GM21717 (cell line): ENCODE measurements around the gene ABLIM2.

Experiments used
- ATAC-seq: cut with Tn5 transposase; IDR thresholded peaks from one replicate; pipeline ENCODE4 v1.9.1; 2021; ENCODE audit warnings: mild to moderate bottlenecking, moderate library complexity; ENCODE audit not compliant: unreplicated experiment

Gene ABLIM2

DNA sequence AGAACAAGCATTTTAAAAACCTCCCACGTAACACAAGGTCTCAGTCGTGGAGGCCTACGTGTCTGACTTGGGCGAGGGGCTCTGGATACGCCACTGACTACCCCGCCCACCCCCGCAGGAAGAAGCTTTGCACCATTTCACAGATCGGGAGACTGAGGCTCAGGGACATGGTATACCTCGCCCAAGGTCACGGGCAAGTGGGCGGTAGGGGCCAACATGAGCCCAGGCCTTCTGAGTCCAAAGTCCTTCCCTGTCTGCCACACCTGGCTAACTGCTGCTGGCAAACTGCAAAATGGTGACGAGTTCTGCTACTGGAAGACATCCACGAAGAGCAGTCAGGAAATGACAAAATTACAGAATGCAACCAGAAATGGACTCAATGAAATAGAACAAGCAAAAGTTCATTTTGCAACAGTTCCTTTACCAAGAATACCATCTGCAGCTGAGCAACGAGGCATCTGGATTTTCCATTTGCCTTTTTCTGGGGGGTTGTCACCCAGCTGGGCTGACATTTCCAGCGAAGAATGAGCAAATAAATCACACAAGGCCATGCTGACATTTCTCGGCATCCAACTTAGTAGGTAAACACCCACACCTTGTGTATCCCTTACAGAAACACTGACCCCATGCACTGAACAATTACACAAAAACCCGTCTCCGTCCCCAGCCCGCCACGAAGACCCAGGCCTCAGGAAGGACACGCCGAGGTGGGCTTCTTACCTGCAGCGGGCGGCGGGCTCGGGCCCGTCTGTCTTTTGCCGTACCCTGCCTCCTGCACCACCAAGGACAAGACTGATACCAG is 148.7 kb downstream of the ABLIM2 start:
- no peak for ATAC-seq

DNA sequence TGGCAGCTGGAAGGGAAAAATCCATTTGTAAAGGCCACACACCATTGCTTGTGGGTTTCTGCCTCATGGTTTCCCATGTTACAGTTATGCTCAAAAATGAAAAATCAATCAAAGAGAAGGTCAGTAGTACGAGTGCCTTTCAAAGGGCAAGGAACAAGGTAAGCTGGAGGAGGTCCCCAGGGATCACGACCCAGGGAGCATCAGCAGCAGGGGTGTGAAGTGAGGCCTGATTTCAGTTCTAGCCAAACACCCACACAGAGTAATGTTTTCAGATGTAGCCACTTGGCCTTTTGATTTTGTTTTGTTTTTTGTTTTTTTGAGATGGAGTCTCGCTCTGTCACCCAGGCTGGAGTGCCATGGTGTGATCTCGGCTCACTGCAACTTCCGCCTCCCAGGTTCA is 149.5 kb downstream of the ABLIM2 start:
- no peak for ATAC-seq

- no peak for ATAC-seq
These were observed 150.2 kb downstream of the ABLIM2 start for GRCh38 chr4:8008391-8008790.

DNA sequence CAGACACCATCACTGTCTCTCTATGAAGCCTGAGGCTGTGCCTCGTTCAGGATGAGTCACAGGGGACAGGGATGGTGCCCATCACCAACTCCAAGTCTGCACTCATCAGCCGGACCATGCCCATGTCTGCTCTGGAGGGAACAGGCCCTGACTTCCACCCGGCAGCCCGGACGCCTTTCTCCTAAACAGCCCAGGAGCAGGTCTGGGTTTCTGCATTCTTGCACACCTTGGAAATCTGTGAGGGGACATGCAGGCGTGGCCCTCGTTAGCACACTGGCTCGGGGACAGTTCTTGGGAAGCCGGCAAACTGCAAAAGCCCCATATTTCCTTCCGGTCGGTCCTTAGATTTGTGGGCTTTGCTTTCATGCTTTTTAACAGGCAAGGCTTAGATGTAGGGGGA is 151.0 kb downstream of the ABLIM2 start:
- ATAC-seq, result no peak

GRCh38 chr4:8006471-8006870 is 152.1 kb downstream of the ABLIM2 start:
- no peak for ATAC-seq

GRCh38 chr4:8005814-8006215 is 152.8 kb downstream of the ABLIM2 start:
- ATAC-seq, result no peak

- ATAC-seq, result no peak
These were observed 153.4 kb downstream of the ABLIM2 start for GRCh38 chr4:8005033-8005808.

DNA sequence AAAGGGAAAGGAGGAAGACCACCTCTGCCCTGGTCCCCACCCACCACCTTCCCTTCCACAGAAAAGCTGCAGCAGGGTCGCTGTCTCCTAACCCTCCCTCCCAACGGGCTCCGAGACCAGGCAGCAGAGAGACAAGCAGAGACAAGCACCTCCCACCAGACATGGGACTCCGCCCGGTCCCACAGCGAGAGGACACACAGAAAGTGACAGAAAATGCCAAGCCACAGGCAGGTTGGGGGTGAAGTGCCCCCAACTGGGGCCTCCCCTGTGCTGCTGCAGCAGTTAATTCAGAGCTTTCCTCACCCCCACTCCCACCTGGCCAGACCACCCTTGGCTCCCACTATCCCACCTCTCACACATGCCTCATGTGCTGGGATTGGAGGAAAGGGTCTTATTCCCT is 154.5 kb downstream of the ABLIM2 start:
- no peak for ATAC-seq

DNA sequence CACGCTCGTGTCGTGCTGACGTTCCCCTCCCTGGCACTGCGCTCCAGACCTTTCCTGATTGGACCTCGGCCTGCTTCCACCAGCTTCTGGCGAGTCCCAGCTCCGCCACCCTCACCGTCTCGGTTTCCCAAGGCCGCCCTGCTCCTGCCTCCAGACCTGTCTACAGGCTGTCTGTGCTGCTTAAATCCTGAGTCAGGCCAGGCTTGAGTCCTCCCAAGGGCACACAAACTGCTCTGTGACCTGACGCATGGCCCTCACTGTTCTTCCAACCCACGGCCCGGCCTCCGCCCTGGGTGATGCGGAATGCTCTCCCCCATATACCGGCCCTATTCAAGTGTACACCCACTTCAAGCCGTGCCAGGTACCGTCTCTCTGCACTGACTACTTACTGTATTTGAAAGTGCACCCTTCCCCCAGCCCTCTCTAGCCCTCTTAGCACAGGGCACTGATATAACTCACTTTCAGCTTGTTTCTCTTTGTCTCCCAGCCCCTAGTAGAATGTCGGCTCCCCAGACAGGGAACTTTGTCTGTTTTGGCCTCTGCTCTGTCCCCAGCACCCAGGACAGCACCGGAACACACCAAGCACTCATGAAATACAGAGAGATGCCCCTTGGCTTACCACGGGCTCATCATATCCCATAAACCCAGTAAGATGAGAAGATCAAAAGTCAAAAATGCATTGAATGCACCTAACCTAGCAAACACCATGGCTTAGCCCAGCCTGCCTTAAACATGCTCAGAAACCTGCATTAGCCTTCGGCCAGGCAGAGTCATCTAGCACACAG is 155.9 kb downstream of the ABLIM2 start:
- ATAC-seq, result no peak

- ATAC-seq, result no peak
These were observed 156.9 kb downstream of the ABLIM2 start for GRCh38 chr4:8001564-8002355.

- ATAC-seq, result no peak
These were observed 157.7 kb downstream of the ABLIM2 start for GRCh38 chr4:8000721-8001491.

DNA sequence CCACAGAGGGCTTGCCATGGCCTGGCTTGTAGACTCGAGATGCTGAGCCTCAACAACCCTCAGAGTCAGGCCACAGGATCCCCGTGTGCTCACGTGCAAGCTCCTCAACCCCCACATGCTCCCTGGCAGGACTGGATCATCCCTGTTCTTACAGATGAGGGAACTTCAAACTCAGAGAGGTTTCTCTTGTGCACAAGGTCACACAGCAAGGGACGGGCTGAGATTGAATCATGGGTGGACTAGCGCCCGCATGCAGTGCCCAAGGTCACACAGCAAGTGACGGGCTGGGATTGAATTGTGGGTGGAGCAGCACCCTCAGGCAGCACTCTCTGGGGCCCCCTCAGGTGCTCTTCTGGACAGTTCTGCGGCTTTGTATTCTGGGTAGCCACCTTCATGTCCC is 158.4 kb downstream of the ABLIM2 start:
- no peak for ATAC-seq

DNA sequence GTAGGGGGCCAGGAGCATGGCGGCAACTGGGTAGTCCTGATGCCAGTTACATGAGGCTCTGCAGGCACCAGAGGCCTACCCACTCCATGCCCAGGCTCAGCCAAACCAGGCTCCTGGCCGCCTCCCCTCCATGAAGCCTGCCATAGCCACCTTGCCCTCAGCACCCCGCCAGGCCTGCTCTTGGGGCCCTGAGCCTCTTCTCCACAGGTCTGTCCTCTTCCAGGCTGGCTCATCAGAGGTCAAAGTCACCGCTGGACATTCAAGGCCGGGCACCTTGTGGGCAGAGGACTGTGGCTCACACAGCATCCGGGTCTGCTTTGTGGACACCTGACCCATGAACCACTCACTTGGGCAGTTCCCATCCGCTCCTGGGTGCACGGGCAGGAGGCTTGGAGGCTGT is 158.9 kb downstream of the ABLIM2 start:
- ATAC-seq, result no peak

GRCh38 chr4:7999279-7999678 is 159.3 kb downstream of the ABLIM2 start:
- no peak for ATAC-seq

GRCh38 chr4:7998447-7998846 is 160.2 kb downstream of the ABLIM2 start:
- no peak for ATAC-seq

DNA sequence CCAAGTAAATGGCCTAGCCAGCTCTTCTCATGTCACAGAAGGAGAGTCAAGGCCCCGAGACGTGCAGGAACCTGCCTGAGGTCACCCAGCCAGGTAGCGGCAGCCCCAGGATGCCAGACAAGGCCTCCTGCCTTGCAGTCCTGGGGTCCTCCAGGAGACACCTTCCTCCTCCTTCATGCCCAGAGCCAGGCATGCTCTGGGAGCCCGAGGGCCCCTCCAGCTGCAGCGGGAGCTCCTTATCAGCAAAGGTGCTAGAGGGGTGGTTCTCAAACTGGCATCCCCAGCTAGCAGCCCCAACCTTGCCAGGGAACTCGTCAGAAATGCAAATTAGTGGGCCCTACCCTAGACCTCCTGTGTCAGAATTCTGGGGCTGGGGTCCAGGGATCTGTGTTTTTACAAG is 162.7 kb downstream of the ABLIM2 start:
- no peak for ATAC-seq

GRCh38 chr4:7995135-7995534 is 163.5 kb downstream of the ABLIM2 start:
- no peak for ATAC-seq

- ATAC-seq, result no peak
These were observed 164.9 kb downstream of the ABLIM2 start for GRCh38 chr4:7993671-7994070.

- no peak for ATAC-seq
These were observed 165.8 kb downstream of the ABLIM2 start for GRCh38 chr4:7992846-7993245.
